Stimulated activated naive B cell treated with anti-CD40 and anti-IgM and Interleukin-4, amounts not matched to agents 10 μg/mL and 1 μg/mL and 100 μg/mL, for 72 hours (primary cell): ENCODE results near the gene PDE6H.
A peak's percentile ranks its signal among the peaks of the same experiment; 100 is the strongest.

Experiments used
- ATAC-seq, 2 donors: fragments of 150-1000 bp; cut with Tn5 transposase; replicated peaks; 2 replicates each; pipeline ENCODE4 v1.10.0; 2021; ENCODE audit warnings: moderate library complexity in 1 of 2
- DNase-seq: peaks from one replicate; pipeline ENCODE4 v3.0.0; 2021
- H3K27ac Mint-ChIP-seq: one replicate; pipeline ENCODE4 v1.8.0; 2022; ENCODE audit warnings: mild to moderate bottlenecking, mixed read lengths
- H3K27me3 Mint-ChIP-seq, 2 donors: one replicate each; pipeline ENCODE4 v1.8.0; 2022; ENCODE audit warnings: mixed read lengths in 2 of 2
- H3K36me3 Mint-ChIP-seq, 2 donors: one replicate each; pipeline ENCODE4 v1.8.0; 2022; ENCODE audit warnings: mixed read lengths in 2 of 2, mild to moderate bottlenecking in 1 of 2
- H3K4me1 Mint-ChIP-seq, 2 donors: one replicate each; pipeline ENCODE4 v1.8.0; 2022; ENCODE audit warnings: mixed read lengths in 2 of 2, mild to moderate bottlenecking in 1 of 2
- H3K4me3 Mint-ChIP-seq, 2 donors: one replicate each; pipeline ENCODE4 v1.8.0; 2022; ENCODE audit warnings: mild to moderate bottlenecking in 2 of 2, mixed read lengths in 2 of 2, moderate library complexity in 1 of 2
- H3K9me3 Mint-ChIP-seq, 2 donors: one replicate each; pipeline ENCODE4 v1.8.0; 2022; ENCODE audit warnings: mixed read lengths in 2 of 2, mild to moderate bottlenecking in 1 of 2

The PDE6H gene

DNA sequence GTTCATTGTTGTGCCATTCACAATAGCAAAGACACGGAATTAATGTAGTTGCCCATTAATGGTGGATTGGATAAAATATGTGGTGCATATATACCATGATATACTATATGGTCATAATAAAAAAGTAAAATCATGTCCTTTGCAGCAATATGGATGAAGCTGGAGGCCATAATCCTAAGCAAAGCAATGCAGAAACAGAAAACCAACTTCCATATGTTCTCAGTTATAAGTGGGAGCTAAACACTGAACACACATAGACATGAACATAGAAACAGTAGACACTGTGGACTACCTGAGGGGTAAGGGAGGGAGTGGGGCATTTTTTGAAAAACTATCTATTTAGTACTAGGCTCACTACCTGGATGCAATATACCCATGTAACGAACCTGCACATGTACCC lies 31.5 kb upstream of the PDE6H start:
- peaks cover 54 to 72% of the 10 kb centered on the region in 2 donors for H3K36me3 Mint-ChIP-seq
- ATAC-seq = no peak

DNA sequence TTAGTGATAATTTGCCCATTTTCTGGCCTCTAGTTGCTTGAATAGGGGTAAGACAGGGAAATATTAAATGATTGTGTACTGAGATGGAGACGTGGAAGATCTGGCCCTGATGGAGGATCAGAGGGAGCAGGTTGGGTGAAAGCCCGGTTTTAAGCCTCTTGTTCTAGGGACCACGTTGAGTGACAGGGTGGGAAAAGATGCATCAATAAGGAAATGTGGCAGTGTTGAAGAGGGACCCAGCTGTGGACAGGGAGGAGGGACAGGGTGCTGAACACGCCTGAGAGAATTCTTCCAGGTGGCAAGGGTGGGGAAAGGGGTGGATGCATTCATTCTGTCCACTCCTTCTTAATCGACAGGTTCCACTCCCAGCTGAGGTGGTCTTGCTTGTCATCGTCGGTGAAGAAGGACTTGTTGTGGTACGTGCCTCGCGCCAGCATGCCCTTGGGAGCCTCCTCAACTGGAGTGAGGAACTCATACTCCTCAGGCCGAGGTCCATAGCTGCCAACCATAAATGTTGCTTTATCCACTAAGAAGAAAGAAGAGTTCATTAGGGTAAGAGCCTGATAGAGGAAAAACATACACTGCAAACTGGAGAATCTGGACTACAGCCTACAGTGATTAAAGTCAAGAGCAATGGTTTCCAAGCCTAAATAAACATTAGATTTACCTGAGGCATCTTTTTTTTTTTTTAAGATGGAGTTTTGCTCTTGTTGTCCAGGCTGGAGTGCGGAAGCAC lies 30.5 kb upstream of the PDE6H start:
- Mint-ChIP-seq H3K27me3 (no peaks in the 10 kb centered on the region), H3K9me3 (peaks cover 0 to 4% of the 10 kb centered on the region in 2 donors), H3K4me1 (peaks cover 27 to 58% of the 10 kb centered on the region in 2 donors), H3K4me3 (no peak overlapping the region), H3K36me3 (peaks cover 57 to 72% of the 10 kb centered on the region in 2 donors), H3K27ac (peak overlapping the region; percentile 11)
- DNase-seq (no peak), ATAC-seq (no peak)

More for the DNA sequence above, 31.5 kb upstream of the PDE6H start:
- Mint-ChIP-seq H3K27ac (no peak overlapping the region), H3K27me3 (no peaks in the 10 kb centered on the region), H3K4me1 (peaks cover 23 to 56% of the 10 kb centered on the region in 2 donors), H3K4me3 (no peak overlapping the region), H3K9me3 (peaks cover 0 to 4% of the 10 kb centered on the region in 2 donors)
- DNase-seq = no peak

DNA sequence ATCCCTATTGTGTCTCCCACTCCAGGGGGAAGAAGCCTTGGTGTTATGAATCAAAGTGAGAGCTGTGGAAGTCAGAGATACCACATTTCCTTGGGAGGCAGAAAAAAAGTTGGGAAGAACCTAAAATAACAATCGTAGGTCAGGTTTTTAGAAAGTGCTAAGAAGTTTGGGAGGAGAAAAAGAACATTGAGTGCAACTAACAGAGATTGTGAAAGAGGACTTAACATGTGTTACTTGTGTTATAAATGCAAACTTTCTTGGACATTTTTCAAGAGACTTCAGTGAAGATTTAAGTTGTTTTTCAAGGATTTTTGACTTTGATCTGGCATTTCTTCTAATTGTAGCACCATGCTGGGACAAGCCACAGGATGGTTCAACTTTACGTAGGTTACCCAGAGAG lies 26.7 kb upstream of the PDE6H start:
- DNase-seq (no peak), ATAC-seq (no peak)
- no peaks in the 10 kb centered on the region for H3K27me3 Mint-ChIP-seq
- H3K9me3 Mint-ChIP-seq = no peaks in the 10 kb centered on the region
- H3K4me3 Mint-ChIP-seq = no peak overlapping the region
- H3K4me1 Mint-ChIP-seq = peaks cover 37 to 60% of the 10 kb centered on the region in 2 donors
- peaks cover 59 to 79% of the 10 kb centered on the region in 2 donors for H3K36me3 Mint-ChIP-seq
- peak overlapping the region; percentile 15 for H3K27ac Mint-ChIP-seq

DNA sequence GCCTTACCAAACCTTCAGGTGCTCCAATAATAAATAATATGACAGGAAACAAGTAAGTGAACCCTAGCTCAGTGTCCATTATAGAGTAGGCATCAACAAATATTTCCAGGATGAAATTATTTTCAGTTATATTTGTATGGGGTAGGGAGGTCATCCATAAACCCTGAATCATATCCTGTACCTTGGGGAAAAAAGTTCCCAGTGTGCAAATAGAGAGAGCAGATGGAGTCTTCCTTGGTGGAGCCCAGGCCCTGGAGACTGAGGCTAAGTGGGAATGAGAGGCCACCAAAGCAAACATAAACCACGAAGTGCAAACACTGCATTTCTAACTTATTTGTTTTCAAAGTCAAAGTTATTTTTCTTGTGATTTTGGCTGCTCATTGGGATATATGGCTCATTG lies 26.0 kb upstream of the PDE6H start:
- Mint-ChIP-seq H3K27ac (peak overlapping the region; percentile 92), H3K27me3 (no peaks in the 10 kb centered on the region), H3K4me1 (peaks cover 42 to 67% of the 10 kb centered on the region in 2 donors), H3K36me3 (peaks cover 62 to 80% of the 10 kb centered on the region in 2 donors), H3K4me3 (no peak overlapping the region), H3K9me3 (no peaks in the 10 kb centered on the region)
- DNase-seq (no peak), ATAC-seq (no peak)

DNA sequence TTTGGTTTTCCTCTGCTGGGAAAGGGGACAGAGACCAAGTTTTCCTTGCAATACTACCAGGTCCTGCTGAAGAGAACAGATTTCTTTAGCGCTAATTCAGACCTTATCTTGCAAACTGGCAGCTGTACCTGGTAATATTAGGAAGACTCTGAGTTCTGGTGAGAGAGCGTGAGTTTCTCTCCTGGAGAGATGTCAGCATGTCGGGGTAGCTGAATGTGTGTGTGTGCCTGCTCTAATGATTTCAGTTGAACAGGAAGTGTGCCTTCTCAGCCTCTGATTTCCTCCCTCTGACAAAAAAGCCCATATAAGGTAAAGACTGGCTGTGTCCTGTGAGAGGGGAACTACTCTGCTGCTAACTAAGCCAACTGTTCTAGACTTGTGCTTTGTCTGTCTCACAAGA lies 24.2 kb upstream of the PDE6H start:
- Mint-ChIP-seq H3K4me1 (peaks cover 50 to 85% of the 10 kb centered on the region in 2 donors), H3K27me3 (no peaks in the 10 kb centered on the region), H3K36me3 (peaks cover 51 to 71% of the 10 kb centered on the region in 2 donors), H3K27ac (peak overlapping the region; percentile 99), H3K4me3 (peak overlapping the region; percentile 80), H3K9me3 (no peaks in the 10 kb centered on the region)
- DNase-seq (peak; percentile 78), ATAC-seq (peak; percentile 96 to 98)

DNA sequence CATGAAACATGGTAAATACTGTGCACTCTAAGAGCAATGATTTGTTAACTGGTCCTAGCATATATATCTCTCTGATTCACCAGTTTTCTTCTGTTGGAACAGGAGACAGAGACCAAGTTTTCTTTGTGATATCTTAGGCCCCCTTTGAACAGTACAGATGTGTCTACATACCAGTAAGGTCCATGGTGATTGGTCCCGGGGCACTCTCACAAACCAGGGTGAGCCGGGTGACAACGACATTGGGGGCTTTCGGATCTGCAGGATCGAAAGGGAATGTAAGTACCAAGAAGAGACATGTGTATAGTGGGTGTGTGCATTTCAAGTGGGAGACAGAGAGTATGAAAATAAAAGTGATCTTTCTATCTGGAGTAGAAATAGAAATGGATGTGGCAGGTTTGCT lies 23.2 kb upstream of the PDE6H start:
- ATAC-seq (no peak), DNase-seq (no peak)
- peaks cover 50 to 74% of the 10 kb centered on the region in 2 donors for H3K36me3 Mint-ChIP-seq
- H3K4me3 Mint-ChIP-seq = peak overlapping the region; percentile 12 to 66
- no peaks in the 10 kb centered on the region for H3K9me3 Mint-ChIP-seq
- peak overlapping the region; percentile 99 for H3K27ac Mint-ChIP-seq
- H3K4me1 Mint-ChIP-seq = peaks cover 57 to 93% of the 10 kb centered on the region in 2 donors
- no peaks in the 10 kb centered on the region for H3K27me3 Mint-ChIP-seq

DNA sequence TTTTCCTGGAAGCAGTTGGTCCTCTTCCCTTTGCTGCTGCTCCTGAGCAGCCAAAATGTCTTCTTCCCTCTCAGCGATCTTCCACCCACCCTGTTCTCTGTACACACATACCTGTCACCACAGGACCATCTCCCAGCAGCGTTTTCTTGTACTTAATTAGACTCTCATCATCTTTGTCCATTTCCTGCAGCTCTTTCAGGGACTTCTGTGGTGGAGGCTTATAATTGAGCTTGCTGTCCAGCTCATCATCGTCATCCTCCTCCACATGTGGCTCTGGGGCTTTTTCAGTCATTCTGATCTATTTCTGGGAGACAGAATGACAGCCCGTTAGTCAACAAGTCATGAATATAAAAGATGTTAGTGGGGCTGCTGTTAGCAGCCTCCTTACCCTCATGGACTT lies 22.4 kb upstream of the PDE6H start:
- no peaks in the 10 kb centered on the region for H3K27me3 Mint-ChIP-seq
- H3K36me3 Mint-ChIP-seq = peaks cover 42 to 66% of the 10 kb centered on the region in 2 donors
- no peaks in the 10 kb centered on the region for H3K9me3 Mint-ChIP-seq
- DNase-seq (no peak), ATAC-seq (peak in 1 of 2 donors; percentile 9)
- H3K27ac Mint-ChIP-seq = peak overlapping the region; percentile 99
- peak overlapping the region; percentile 12 to 66 for H3K4me3 Mint-ChIP-seq
- peaks cover 58 to 86% of the 10 kb centered on the region in 2 donors for H3K4me1 Mint-ChIP-seq

DNA sequence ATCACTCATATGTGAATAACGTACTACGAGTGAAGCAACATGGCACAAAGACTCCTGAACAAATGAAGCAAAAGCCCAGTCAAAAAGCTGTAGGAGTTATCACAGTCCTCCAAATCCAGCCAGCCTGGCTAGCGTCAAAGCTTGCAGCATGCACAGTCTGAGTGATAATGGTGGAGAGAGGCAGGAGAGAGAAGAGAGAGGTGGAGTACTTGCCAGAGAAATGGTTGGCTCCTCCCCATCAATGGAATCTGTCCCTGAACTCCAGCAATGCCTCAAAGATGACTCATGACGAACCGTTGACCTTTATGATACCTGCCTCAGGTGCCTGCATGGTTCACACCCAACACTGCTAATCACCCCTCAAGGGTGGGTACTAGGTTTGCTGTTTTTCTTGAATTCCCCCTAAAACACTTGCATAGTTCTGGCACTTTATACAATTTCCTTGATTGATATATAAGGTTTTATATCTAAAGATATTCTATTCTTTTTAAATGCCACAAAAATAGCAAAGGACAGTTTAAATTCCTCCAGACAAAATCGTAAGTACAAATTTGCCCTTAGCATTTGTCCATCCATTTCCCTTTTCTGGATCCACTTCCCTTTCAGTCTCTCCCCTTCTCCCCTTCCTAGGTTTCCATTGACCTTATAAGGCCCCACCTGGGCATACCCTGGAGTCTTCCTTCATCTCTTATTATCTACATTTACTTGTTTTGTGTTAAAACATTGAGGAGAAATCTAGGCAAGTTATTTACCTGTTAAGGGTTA lies 21.7 kb upstream of the PDE6H start:
- Mint-ChIP-seq H3K36me3 (peaks cover 39 to 59% of the 10 kb centered on the region in 2 donors), H3K4me3 (peak overlapping the region in 1 of 2 donors; percentile 60), H3K4me1 (peaks cover 55 to 86% of the 10 kb centered on the region in 2 donors), H3K27me3 (no peaks in the 10 kb centered on the region), H3K27ac (peak overlapping the region; percentile 95), H3K9me3 (no peaks in the 10 kb centered on the region)
- DNase-seq (no peak), ATAC-seq (no peak)

DNA sequence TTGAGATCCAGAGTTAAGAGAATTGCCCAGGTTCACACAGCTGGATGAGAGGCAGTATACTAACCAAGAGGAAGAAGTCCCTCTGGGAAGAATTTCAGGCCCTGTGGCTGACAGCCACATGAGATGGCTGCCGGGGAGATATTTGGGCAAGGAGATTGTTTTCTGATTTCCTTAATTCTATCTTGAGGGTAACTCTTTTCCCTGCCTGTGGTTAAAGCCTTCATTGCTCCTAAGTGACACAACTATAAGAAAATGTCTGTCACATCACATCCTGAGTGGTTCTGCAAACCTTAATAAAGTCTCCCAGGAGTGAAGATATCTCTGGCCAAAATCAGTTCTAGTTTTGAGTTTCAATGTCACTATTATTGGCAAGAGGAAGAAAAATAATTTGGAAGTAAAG lies 21.0 kb upstream of the PDE6H start:
- Mint-ChIP-seq H3K4me3 (peak overlapping the region in 1 of 2 donors; percentile 66), H3K4me1 (peaks cover 55 to 86% of the 10 kb centered on the region in 2 donors), H3K27ac (peak overlapping the region; percentile 95), H3K36me3 (peaks cover 32 to 52% of the 10 kb centered on the region in 2 donors), H3K27me3 (no peaks in the 10 kb centered on the region), H3K9me3 (no peaks in the 10 kb centered on the region)
- DNase-seq (no peak), ATAC-seq (no peak)

DNA sequence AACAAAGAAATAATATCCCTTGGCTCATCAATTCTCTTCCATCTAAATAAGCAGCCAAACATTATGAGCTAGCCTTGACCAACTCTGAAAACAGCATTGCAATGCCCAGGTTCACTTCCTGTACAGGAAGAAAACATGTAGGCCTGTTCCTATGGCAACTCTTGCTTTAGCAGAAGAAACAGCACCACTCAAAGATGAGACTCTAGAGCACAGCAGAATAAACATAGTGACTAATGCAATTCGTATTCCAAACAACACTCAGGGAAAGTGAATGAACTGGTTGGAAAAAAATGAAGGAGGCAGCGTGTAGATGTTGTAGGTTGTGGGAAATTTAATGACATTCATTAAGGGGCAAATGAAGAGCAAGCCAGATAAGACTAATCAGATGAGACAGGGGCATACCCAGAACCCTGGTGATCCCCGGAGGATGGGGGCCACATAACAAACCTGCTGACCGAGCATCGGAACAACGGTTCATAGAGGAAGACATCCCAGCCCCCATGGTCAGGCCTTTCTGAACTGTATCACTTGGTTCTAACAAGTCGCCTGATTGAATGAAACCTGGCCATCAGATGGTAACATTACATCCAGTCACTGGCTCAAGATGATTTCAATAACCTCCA lies 20.4 kb upstream of the PDE6H start:
- ATAC-seq = peak; percentile 62
- no peaks in the 10 kb centered on the region for H3K9me3 Mint-ChIP-seq
- DNase-seq = no peak
- no peaks in the 10 kb centered on the region for H3K27me3 Mint-ChIP-seq
- H3K36me3 Mint-ChIP-seq = peaks cover 27 to 46% of the 10 kb centered on the region in 2 donors
- H3K27ac Mint-ChIP-seq = peak overlapping the region; percentile 95
- peaks cover 54 to 86% of the 10 kb centered on the region in 2 donors for H3K4me1 Mint-ChIP-seq
- H3K4me3 Mint-ChIP-seq = peak overlapping the region; percentile 66 to 72

DNA sequence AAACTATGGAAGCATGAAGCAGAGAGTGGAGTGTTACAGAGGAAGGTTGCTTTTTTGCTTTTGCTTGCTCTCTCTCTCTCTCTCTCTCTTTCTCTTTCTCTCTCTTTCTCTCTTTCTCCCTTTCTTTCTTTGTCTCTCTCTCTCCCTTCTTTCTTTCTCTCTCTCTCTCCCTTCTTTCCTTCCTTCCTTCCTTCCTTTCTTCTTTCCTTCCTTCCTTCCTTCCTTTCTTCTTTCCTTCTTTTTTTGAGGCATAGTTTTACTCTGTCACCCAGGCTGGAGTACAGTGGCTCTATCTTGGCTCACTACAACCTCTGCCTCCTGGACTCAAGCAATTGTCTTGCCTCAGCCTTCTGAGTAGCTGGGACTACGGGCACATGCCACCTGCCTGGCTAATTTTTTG lies 19.1 kb upstream of the PDE6H start:
- Mint-ChIP-seq H3K27ac (peak overlapping the region; percentile 88), H3K4me1 (peaks cover 57 to 88% of the 10 kb centered on the region in 2 donors), H3K36me3 (peaks cover 27 to 46% of the 10 kb centered on the region in 2 donors), H3K27me3 (no peaks in the 10 kb centered on the region), H3K9me3 (no peaks in the 10 kb centered on the region), H3K4me3 (peak overlapping the region; percentile 31 to 46)
- ATAC-seq = no peak
- no peak for DNase-seq

DNA sequence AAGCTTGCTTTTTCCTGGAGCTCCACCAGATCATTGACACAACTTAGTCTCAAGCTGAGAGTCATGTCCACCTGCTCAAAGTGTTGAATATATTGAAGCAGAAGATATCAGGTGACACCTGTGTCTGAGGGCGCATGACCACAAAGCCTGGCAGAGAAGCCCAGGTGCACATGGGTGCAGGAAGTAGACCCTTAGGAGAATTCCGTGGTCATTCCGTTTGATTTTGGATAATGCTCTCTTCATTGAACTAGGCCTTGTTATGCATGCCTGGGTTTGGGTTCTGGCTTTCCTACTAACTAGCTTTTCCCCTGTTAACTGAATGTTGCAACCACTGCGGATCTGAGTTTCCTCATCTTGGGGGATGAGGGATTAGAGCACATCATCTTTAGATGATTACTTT lies 18.6 kb upstream of the PDE6H start:
- H3K9me3 Mint-ChIP-seq = no peaks in the 10 kb centered on the region
- DNase-seq (no peak), ATAC-seq (no peak)
- peaks cover 27 to 43% of the 10 kb centered on the region in 2 donors for H3K36me3 Mint-ChIP-seq
- peak overlapping the region; percentile 39 to 46 for H3K4me3 Mint-ChIP-seq
- H3K4me1 Mint-ChIP-seq = peaks cover 58 to 88% of the 10 kb centered on the region in 2 donors
- peak overlapping the region; percentile 88 for H3K27ac Mint-ChIP-seq
- no peaks in the 10 kb centered on the region for H3K27me3 Mint-ChIP-seq

DNA sequence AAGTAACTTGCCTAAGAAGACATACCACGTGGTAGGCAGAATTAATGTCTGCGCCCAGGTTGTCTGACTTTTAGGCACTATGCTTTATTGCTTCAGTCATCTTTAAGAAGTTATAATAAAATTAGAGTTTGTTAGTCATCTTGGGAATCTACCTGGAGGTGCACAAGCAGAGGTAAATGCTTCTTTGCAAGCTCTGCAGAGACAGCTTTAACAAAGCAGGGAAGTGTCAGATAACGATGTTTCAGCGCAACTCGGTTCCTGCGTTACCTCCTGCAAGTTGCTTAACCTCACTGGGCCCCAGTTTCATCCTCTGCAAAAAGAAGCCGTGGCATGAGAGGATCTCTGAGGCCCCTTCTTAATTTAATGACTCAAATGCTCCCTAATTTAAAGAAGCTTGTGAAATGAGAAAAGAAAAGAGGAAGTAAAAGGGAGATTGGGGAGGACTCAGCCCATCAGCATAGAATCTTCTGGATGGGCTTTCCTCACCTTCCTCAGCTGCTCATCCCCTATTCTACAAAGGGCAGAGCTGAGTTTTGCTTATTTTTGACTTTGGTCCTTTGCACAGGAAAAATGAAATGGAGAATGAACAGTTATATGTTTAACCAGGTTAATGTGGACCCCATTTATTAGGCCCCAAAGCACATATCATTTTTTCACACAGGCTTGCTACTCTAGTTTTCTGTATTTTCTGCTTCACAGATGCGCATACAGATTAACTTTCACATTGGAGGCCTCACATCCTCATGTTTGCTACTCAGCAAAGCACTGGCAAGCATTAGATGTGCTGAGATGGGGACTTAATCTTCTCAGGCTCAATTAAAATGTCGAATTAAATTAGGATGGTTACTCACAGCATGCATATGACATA lies 16.6 kb upstream of the PDE6H start:
- Mint-ChIP-seq H3K27ac (peak overlapping the region; percentile 74), H3K4me1 (peaks cover 50 to 78% of the 10 kb centered on the region in 2 donors), H3K27me3 (no peaks in the 10 kb centered on the region), H3K9me3 (no peaks in the 10 kb centered on the region), H3K4me3 (peak overlapping the region; percentile 22 to 45), H3K36me3 (peaks cover 14 to 25% of the 10 kb centered on the region in 2 donors)
- peak; percentile 49 to 53 for ATAC-seq
- DNase-seq = peak; percentile 44
